Stimulated activated naive CD8-positive, alpha-beta T cell treated with anti-CD3 and anti-CD28 coated beads, Interleukin-15, Interleukin-2, amounts not matched to agents 100 U/mL and 50 U/mL, for 24 hours (primary cell): ENCODE data around the gene MAN2A2.

Experiments used
- ATAC-seq: fragments of 150-1000 bp; cut with Tn5 transposase; one replicate; pipeline ENCODE4 v1.10.0; 2021
- DNase-seq: peaks from one replicate; pipeline ENCODE4 v3.0.0; 2021

MAN2A2 gene

GRCh38 chr15:90902840-90903732 lies at the start of gene MAN2A2:
TSS of gene MAN2A2 (plus strand) at chr15:90903302. CDS start at chr15:90904208, 906 bp downstream.
- ATAC-seq = peak; percentile 71
- peak; percentile 86 for DNase-seq

- no peak for ATAC-seq
- DNase-seq = no peak
Measured at GRCh38 chr15:90855139-90855538, 48.0 kb upstream of the MAN2A2 start.

DNA sequence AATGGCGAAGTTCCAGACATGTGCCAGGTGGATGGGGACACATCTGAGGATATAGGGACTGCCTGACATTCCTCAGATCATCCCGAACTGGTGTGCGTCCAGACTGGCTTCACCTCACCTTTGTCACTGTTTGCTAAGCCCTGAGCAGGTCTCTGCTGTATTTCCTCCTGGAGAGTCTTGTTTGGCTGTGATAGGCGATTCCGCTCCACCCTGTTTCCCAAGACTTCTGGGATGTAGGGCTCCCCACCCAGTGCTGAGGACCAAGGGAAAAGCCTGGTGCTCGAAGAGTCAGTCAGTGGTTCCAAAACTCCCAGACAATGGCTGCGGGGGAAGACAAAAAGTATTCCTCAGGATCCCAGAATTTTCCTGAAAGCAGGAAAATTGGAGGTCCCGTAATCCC lies 45.8 kb upstream of the MAN2A2 start:
- ATAC-seq (no peak), DNase-seq (no peak)

- ATAC-seq = no peak
- DNase-seq = no peak
Measured at GRCh38 chr15:90857883-90858443, 45.1 kb upstream of the MAN2A2 start.

DNA sequence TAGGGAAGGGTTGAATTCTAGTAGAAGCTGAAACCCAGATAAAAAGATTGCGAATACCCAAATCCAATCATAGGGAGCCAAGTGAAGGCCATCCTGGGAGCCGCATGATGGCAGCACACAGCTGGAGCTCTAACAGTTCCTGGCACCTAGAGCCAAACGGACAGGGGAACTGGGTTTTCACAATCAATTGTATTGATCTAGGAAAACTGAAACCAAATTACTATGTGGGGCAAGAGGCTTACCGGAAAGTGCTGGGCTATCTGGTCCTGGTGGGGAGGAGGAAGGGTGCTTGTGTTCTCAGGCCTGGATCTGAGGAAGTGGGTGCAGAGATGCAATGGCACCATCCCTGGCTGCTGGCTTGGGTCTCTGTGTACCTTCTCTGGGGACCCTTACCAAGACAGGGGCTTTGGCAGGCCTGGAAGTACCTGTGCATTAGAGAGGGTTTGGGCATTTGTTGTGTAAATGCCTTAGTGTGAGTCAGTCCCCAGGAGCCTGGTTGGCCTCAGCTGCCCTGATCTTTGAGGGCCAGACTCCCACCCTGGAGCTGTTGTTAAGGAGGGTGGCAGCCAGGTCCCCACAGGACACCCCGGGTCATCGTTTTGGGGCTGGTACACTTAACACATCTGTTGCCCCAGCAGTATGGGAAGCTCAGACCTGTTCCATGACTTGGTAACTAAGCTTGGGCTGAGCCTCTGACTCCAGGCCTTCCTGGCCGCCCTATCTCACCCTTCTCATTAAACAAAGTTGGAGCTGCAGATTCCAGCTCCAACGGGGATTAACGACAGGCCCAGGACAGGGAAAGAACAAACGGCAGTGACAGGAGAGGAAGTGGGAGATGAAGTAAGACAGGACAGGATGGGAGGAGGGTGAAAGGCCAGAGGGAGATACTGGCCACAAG lies 43.6 kb upstream of the MAN2A2 start:
- ATAC-seq (no peak), DNase-seq (no peak)

DNA sequence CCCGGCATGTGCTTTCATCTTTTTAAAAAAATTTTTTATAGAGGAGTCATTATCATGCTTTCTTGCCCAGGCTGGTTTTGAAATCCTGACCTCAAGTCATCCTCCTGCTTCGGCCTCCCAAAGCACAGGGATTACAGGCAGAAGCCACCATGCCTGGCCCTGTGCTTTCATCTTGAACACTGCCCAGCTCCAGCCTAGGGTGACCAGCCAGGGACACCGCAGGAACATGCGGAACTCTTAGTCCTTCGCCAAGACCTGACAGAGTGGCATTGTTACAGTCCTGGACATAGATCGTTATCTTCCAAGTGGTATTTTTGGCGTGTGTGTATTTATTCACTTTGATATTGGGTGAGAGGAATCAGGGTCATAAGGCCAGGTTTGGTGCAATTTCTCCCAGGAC lies 42.7 kb upstream of the MAN2A2 start:
- ATAC-seq = no peak
- no peak for DNase-seq

- ATAC-seq (no peak), DNase-seq (no peak)
Measured at GRCh38 chr15:90860942-90861675, 42.0 kb upstream of the MAN2A2 start.

DNA sequence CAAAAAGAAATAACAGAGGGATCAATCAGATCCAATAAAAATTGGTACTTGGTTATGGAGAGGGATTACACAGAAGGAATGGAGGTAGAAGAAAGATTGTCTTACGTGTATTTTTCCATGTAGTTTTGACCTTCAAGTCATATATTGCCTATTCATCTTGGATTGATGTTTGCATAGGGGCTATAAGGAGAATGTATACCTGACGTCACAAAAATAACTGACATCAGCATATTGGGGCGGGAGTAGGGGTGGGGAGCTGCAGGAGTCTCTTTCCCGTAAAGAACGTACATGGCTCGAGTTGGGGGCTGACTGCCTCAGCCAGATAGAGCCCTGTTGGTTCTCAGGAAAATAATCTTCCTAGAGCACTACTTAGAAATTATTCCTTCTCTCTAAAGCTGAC lies 40.6 kb upstream of the MAN2A2 start:
- DNase-seq = no peak
- ATAC-seq = no peak

DNA sequence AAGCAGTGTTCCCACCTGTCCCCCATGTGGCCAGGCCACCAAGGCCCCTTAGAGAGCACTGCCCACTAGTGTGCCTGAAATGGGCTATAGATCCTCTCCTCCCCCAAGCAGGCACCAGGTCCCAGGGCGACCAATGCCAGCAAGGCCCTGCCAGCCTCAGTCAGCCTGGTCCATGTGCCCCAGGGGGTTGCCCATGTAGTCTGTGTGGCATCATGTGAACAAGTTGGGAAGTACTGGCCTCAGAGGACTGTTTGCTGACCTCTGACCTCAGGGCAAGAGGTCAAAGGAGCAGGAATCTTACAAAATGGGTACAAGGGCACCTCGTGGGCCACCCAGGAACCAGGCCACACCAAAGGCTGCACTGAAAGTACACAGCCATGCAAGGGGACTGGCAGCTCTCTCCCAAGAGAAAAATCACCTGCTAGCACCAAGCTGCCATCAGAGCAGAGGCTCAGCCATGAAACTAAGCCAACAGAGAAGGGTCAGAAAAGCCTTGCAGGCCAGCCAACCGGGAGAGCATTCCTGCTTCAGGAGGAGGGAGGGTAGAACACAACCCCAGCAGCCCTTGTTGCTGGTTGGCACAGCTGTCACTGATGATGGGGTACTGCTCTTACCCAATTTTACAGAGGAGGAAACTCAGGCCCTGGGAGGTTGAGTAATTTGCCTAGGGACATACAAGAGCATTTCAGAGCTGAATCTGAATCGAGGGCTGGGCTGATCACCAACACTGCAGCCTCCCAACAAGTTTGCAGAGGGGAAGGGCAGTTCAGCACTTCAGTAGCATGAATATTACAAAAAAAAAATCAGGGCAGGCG lies 39.9 kb upstream of the MAN2A2 start:
- DNase-seq (no peak), ATAC-seq (no peak)

DNA sequence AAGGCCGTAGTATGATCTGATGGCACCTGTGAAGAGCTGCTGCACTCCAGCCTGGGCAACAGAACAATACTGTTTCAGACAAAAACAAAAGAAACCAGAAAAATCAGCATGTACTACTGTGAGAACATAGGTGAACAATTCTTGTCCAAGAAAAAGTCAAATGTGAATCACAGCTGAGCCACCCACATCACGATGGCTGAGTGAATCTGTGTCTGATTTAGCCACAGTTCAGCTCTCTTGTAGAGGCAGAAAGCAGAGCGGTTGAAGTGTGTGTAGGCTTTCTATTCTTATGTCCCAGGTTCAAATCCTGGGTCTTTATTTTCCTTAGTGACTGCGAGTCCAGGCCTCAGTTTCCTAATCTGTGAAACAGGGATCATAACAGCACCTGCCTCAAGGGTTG lies 39.1 kb upstream of the MAN2A2 start:
- peak; percentile 80 for ATAC-seq
- no peak for DNase-seq

DNA sequence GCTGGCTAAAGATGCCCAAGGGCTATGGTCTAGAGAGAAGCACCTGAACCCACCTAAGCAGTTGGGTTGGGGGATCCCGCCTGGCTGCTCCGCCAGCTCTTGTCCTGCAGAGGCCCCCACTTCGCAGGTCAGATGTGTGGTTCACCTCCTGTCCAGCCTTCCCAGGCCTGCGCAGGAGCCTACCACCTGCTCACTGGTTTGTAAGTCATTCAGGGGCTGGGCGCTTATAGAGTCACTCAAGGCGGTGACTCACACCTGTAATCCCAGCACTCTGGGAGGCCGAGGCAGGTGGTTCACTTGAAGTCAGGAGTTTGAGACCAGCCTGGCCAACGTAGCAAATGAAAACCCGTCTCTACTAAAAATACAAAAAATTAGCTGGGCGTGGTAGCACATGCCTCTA lies 38.6 kb upstream of the MAN2A2 start:
- peak; percentile 54 for ATAC-seq

GRCh38 chr15:90865702-90866101 lies 37.4 kb upstream of the MAN2A2 start:
- DNase-seq (no peak), ATAC-seq (no peak)

More for the DNA sequence above, 38.6 kb upstream of the MAN2A2 start:
- DNase-seq = no peak

DNA sequence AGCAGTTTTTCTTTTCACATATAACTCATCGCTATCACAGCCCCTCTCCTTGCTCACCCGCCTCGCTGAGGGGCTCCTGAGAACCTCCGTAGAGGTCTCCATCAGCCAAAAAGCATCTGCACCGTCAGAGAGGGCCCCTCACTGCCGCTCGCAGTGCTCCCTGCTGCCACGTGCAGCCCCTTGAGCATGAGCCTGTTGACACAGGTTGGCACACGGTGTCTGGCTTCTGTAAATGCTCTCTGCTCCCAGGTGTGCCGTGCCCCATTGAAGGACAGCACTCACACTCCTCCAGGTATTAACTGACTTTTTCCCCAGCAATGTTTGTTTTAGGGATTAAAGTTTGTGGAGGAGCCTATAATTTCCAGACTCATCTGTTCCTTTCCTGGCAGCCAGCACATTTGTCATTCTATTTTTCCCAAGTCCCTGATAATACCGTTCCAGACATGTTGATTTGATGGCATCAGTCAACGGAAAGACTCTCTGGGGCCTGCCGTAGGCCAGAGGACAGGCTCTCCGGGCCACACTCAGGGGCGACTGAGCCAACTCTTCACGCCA lies 36.9 kb upstream of the MAN2A2 start:
- no peak for DNase-seq
- no peak for ATAC-seq

GRCh38 chr15:90866800-90867199 lies 36.3 kb upstream of the MAN2A2 start:
- DNase-seq = no peak
- ATAC-seq = no peak

DNA sequence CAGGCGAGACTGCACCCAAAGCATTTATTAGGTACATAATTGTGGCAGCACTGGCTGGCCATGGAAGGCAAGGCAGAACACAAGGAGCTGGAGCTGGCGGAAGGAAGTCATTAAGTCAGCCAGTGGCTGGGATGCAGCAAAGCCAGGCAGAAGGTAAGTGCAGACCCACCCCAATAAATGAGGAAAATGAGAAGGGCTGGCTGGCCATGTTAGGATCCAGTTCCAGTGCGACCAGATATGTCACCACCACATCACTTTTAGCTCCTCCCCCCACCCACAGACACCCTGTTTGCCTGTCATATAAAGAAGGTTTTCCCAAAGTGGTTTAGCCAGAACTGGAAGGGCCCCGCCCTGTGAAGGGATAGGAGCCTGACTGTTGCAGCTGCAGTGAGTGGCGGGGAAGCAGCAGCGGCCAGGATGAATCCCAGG lies 34.8 kb upstream of the MAN2A2 start, which contains the start of gene FURIN:
TSS of gene FURIN (plus strand) at position 328 of the 429 bp plus-strand sequence. CDS start 7,153 bp downstream, outside the sequence.
- ATAC-seq (no peak), DNase-seq (no peak)

DNA sequence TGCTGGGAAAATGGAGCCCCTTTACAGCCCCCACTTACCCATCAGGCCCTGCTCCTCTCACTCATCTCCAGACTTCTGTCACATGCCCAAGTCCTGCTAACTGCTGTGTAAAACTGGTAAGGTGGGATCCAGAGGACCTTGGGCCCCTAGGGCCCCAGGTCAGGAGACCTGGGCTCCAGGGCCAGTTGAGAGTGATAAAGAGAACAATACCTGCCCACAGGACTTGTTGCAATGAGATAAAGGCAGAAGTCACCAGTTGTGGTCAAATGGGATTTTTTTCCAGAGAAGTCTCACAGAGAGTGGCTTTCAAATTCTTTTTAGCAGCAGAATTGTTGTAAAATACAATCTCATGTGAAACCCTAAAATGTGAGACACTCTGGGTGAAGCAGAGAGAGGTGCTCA lies 34.0 kb upstream of the MAN2A2 start:
- ATAC-seq (no peak), DNase-seq (no peak)

GRCh38 chr15:90869601-90870353 lies 33.3 kb upstream of the MAN2A2 start:
- ATAC-seq (peak; percentile 74), DNase-seq (peak; percentile 78)

DNA sequence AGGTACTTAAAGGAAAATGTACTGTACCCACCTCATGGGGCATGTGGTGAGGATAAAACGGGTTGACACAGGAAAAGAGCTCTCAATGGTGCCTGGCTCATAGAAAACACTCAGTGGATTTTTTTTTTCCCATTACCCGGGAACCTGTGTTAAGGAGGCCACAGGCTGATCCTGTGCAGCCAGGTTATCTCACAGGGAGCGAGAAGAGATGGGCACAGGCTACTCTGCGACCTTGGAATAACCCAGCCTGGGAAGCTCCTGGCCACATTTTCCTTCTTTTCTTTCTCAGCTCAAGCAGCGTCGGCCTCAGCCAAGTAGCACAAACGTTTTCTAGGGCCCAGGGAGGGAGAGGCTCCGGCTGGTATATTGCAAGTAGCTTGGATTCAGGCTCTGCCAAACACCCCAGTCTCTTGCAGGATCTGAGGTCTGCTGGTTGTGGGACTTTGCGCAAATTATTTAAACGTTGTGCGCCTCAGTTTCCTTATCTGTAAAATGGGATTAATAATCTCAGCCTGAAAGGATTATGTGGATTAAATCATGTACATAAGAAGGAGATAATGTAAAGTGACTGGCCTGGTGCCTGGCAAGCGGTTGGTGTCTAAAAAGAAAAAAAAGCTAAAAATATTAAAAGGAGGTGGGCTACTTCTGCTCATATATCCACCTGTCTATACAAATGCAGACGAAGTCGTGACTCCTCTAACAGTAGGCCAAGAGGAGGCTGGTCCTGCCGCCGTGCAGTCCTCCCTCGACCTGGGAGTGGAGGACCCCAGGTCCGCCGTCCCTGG lies 32.6 kb upstream of the MAN2A2 start:
- DNase-seq (no peak), ATAC-seq (no peak)

DNA sequence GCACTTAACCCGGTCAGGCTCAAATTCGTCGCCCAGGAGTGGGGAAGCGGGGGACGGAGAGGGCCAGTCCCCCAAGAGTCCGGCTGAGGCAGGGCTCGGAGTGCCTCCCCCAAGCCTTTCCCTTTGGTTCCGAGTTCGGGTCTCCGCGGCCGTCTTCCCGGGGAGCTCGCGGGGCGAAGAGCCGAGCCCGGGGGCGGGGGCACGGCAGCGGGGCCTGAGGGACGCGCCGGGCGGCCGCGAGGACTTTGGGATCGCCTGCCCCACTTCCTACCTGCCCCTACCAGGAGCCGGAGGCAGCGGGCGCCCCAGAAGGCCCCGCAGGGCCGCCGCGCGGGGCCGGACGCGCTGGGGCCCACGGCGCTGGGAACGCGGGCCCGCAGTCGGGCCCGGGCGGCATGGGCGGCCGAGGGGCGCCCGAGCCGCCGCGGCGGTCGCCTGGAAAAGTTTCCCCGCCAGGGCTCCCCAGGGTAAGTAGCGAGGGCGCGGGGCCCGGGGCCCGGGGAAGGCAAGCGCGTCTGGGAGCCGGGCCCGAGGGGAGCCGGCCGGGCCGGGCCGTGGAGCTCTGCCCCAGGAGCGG lies 31.9 kb upstream of the MAN2A2 start:
- ATAC-seq = peak; percentile 1
- DNase-seq = no peak
